PC-3 (cell line): ENCODE measurements around the gene FAM98C.

Source experiments
- EZH2 ChIP-seq: fragments of 300-600 bp; sonication (generic); IDR thresholded peaks from one replicate; pipeline ENCODE4 v1.6.1; 2017; ENCODE audit warnings: antibody characterized with exemption, mild to moderate bottlenecking, low read length; ENCODE audit not compliant: unreplicated experiment
- EZH2phosphoT487 ChIP-seq: fragments of 300-600 bp; sonication (generic); IDR thresholded peaks from 2 replicates; pipeline ENCODE4 v1.6.1; 2018; ENCODE audit warnings: mild to moderate bottlenecking, antibody characterized with exemption, low read length, borderline replicate concordance
- TF ChIP-seq, protein P1 (sequence below): fragments of 300-600 bp; sonication (generic); conservative IDR thresholded peaks from 2 replicates; pipeline ENCODE4 v1.5.1; 2017; ENCODE audit warnings: antibody characterized with exemption, low read depth, mild to moderate bottlenecking, low read length

GRCh38 chr19:38420935-38421334 is 18.0 kb downstream of the FAM98C start:
- TF ChIP-seq EZH2phosphoT487, result no peak
- no peak for TF ChIP-seq EZH2
- TF ChIP-seq, protein P1, sequence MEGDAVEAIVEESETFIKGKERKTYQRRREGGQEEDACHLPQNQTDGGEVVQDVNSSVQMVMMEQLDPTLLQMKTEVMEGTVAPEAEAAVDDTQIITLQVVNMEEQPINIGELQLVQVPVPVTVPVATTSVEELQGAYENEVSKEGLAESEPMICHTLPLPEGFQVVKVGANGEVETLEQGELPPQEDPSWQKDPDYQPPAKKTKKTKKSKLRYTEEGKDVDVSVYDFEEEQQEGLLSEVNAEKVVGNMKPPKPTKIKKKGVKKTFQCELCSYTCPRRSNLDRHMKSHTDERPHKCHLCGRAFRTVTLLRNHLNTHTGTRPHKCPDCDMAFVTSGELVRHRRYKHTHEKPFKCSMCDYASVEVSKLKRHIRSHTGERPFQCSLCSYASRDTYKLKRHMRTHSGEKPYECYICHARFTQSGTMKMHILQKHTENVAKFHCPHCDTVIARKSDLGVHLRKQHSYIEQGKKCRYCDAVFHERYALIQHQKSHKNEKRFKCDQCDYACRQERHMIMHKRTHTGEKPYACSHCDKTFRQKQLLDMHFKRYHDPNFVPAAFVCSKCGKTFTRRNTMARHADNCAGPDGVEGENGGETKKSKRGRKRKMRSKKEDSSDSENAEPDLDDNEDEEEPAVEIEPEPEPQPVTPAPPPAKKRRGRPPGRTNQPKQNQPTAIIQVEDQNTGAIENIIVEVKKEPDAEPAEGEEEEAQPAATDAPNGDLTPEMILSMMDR, result no peak
